B cell (primary cell): Measurements from ENCODE around the gene SYNGAP1. TPM values are rescaled to one million over a fixed set of nuclear protein-coding genes. Genes with fewer than 3 reads are reported as not detected.

Source experiments
- ATAC-seq: fragments of 200-7000 bp; cut with Tn5 transposase; one replicate; pipeline ENCODE4 v1.10.0; 2021; ENCODE audit warnings: low read depth, mild to moderate bottlenecking, moderate number of reproducible peaks, moderate library complexity
- CTCF ChIA-PET: fragments of 350-600 bp; sonication (Branson Sonifier 250); formaldehyde crosslinking; loops from one replicate; lab custom pipeline; 2021; ENCODE audit warnings: antibody characterized with exemption, inconsistent platforms; lab: Charles Lee
- POLR2A ChIA-PET: fragments of 350-600 bp; sonication (Branson Sonifier 250); formaldehyde crosslinking; loops from one replicate; lab custom pipeline; 2021; ENCODE audit warnings: antibody characterized with exemption; lab: Charles Lee
- DNase-seq: peaks from one replicate; pipeline ENCODE4 v3.0.0; 2013
- H2AFZ ChIP-seq: 2 replicates; pipeline ENCODE4 v1.6.1; 2012; ENCODE audit warnings: mild to moderate bottlenecking, low read depth, low read length; ENCODE audit not compliant: insufficient read depth, poor library complexity, severe bottlenecking
- H3K27ac ChIP-seq, 2 donors: 1 replicate in 1 of 2; 2 replicates in 1 of 2; pipeline ENCODE4 v1.5.1; 2012 to 2013; ENCODE audit warnings: low read length in 2 of 2, mild to moderate bottlenecking in 2 of 2, moderate library complexity in 1 of 2
- H3K27me3 ChIP-seq, 4 experiments: fragments of 200-600 bp in 1 of 4; sonication (generic) in 1 of 4; replicated peaks in 1 of 4; 1 replicate in 2 of 4; 2 replicates in 2 of 4; pipeline versions ENCODE4 v1.6.1 to v1.7.0; 2013 to 2016; ENCODE audit warnings: low read length in 3 of 4, mild to moderate bottlenecking in 2 of 4, mixed read lengths in 1 of 4, moderate library complexity in 1 of 4; ENCODE audit not compliant: insufficient read depth in 4 of 4, control insufficient read depth in 3 of 4; ENCODE audit errors: control extremely low read depth in 1 of 4
- H3K36me3 ChIP-seq, 2 experiments: replicated peaks in 1 of 2; 1 replicate in 1 of 2; 2 replicates in 1 of 2; pipeline versions ENCODE4 v1.6.1 to v1.7.1; 2013; ENCODE audit warnings: low read length in 1 of 2; ENCODE audit not compliant: insufficient read depth in 2 of 2, control insufficient read depth in 1 of 2; ENCODE audit errors: control extremely low read depth in 1 of 2, extremely low read depth in 1 of 2
- H3K4me1 ChIP-seq, 2 donors: fragments of 200-600 bp in 1 of 2; sonication (generic) in 1 of 2; 1 replicate in 1 of 2; 2 replicates in 1 of 2; pipeline versions ENCODE4 v1.5.1 to v1.6.1; 2013 to 2017; ENCODE audit warnings: low read length in 2 of 2; ENCODE audit not compliant: control insufficient read depth in 2 of 2, insufficient read depth in 2 of 2
- H3K4me2 ChIP-seq: replicated peaks from 2 replicates; pipeline ENCODE3; 2012; ENCODE audit warnings: mild to moderate bottlenecking, low read depth, low read length; ENCODE audit not compliant: poor library complexity, severe bottlenecking
- H3K4me3 ChIP-seq, 5 experiments: fragments of 200-600 bp in 1 of 5; sonication (generic) in 1 of 5; 1 replicate in 3 of 5; 2 replicates in 2 of 5; pipeline versions ENCODE4 v1.5.1 to v1.7.0; 2011 to 2016; ENCODE audit warnings: low read length in 4 of 5, mild to moderate bottlenecking in 4 of 5, low read depth in 2 of 5, control low read depth in 1 of 5, moderate library complexity in 1 of 5; ENCODE audit not compliant: insufficient read depth in 1 of 5; ENCODE audit errors: control extremely low read depth in 1 of 5, extremely low read depth in 1 of 5
- H3K79me2 ChIP-seq: fragments of 200-600 bp; sonication (generic); one replicate; pipeline ENCODE4 v1.6.0; 2016; ENCODE audit warnings: low read length; ENCODE audit not compliant: control insufficient read depth, insufficient read depth
- H3K9ac ChIP-seq: fragments of 200-600 bp; sonication (generic); 2 replicates; pipeline ENCODE4 v1.6.1; 2017; ENCODE audit warnings: mild to moderate bottlenecking, low read length, moderate library complexity
- H3K9me3 ChIP-seq, 3 donors: one replicate each; pipeline versions ENCODE4 v1.6.1 to v1.7.1; 2013; ENCODE audit warnings: low read length in 2 of 3; ENCODE audit not compliant: control insufficient read depth in 2 of 3, insufficient read depth in 1 of 3; ENCODE audit errors: control extremely low read depth in 1 of 3
- H4K20me1 ChIP-seq: 2 replicates; pipeline ENCODE4 v1.6.0; 2012; ENCODE audit warnings: mild to moderate bottlenecking, low read length; ENCODE audit not compliant: insufficient read depth, control insufficient read depth, poor library complexity, severe bottlenecking
- H3K27ac Mint-ChIP-seq: one replicate; pipeline ENCODE4 v1.8.0; 2021; ENCODE audit warnings: mixed read lengths
- H3K27me3 Mint-ChIP-seq: one replicate; pipeline ENCODE4 v1.8.0; 2021; ENCODE audit warnings: mixed read lengths
- H3K4me1 Mint-ChIP-seq: one replicate; pipeline ENCODE4 v1.8.0; 2021; ENCODE audit warnings: mixed read lengths
- H3K4me3 Mint-ChIP-seq: one replicate; pipeline ENCODE4 v1.8.0; 2021; ENCODE audit warnings: mixed read lengths
- H3K9me3 Mint-ChIP-seq: one replicate; pipeline ENCODE4 v1.8.0; 2022; ENCODE audit warnings: mixed read lengths; ENCODE audit not compliant: insufficient read depth
- EZH2 ChIP-seq: IDR thresholded peaks from 2 replicates; pipeline ENCODE4 v1.6.1; 2012; ENCODE audit warnings: borderline replicate concordance, low read depth, mild to moderate bottlenecking, moderate library complexity, low read length; ENCODE audit not compliant: insufficient read depth, poor library complexity, severe bottlenecking
- WGBS: methylation state at CpG from one replicate; pipeline ENCODE4 v1.1.5; 2013; ENCODE audit warnings: missing lambda C conversion rate; ENCODE audit not compliant: insufficient coverage; 5-methylcytosine and 5-hydroxymethylcytosine counted together
- intact Hi-C: fragments of 100-400 bp; cut with micrococcal nuclease; formaldehyde crosslinking; loops from one replicate; pipeline ENCODE4 v1.10.0; 2022
- polyA plus RNA-seq: library from polyadenylated mRNA; depleted of rRNA; stranded (reverse); fragments of >200 nt; gene quantifications from 2 replicates; pipeline ENCODE4 v1.2.3, GENCODE V29; 2012
- total RNA-seq, 2 donors: library from RNA; stranded (reverse); fragments of 120-200 nt in 1 of 2; gene quantifications; 1 replicate in 1 of 2; 2 replicates in 1 of 2; pipeline versions ENCODE4 v1.2.3 to v1.2.4, GENCODE V29; 2013 to 2022
- TF ChIP-seq, protein P1 (sequence below): fragments of 200-600 bp; IDR thresholded peaks from one replicate; pipeline ENCODE4 v1.8.0; 2022; ENCODE audit warnings: antibody characterized with exemption, mild to moderate bottlenecking

The SYNGAP1 gene
- total and polyA plus RNA-seq, 2 donors (not counting 1 experiment from before 2014, with no cell fraction given) = 18.6 to 43.0 TPM

DNA sequence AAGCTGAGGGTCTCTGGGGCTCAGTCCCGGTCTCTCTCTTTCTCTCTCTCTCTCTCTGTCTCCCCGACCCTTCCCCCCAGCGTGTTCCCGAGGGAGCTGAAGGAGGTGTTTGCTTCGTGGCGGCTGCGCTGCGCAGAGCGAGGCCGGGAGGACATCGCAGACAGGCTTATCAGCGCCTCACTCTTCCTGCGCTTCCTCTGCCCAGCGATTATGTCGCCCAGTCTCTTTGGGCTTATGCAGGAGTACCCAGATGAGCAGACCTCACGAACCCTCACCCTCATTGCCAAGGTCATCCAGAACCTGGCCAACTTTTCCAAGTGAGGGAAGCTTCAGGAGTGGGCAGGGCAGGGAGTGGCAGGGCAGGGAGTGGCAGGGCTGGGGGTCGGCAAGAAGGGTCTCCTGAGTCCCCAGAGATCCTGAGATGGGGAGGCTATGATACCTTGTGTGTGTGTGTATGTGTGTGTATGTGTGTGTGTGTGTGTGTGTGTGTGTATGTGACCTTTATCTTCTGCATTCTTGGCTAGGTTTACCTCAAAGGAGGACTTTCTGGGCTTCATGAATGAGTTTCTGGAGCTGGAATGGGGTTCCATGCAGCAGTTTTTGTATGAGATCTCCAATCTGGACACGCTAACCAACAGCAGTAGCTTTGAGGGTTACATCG, 20.9 kb downstream of the SYNGAP1 start:
- ChIA-PET CTCF (interaction anchor here (0.7 kb wide), 1 partner anchor 209 kb away, joined by 3 read pairs; no protein-coding TSS in a partner anchor), POLR2A (no interaction called here)
- H2AFZ ChIP-seq = no peak overlapping the region
- H4K20me1 ChIP-seq = no peaks in the 10 kb centered on the region
- H3K4me1 Mint-ChIP-seq = no peaks in the 10 kb centered on the region
- no peak overlapping the region for H3K27ac ChIP-seq
- no peaks in the 10 kb centered on the region for H3K27me3 Mint-ChIP-seq
- H3K9me3 Mint-ChIP-seq = no peaks in the 10 kb centered on the region
- no peak overlapping the region for H3K27ac Mint-ChIP-seq
- H3K9ac ChIP-seq = no peak overlapping the region
- ATAC-seq (no peak), DNase-seq (no peak)
- H3K4me2 ChIP-seq = no peak overlapping the region
- intact Hi-C loops = no loop called here
- no peaks in the 10 kb centered on the region for H3K9me3 ChIP-seq
- no peak overlapping the region for H3K4me3 Mint-ChIP-seq
- TF ChIP-seq, protein P1, sequence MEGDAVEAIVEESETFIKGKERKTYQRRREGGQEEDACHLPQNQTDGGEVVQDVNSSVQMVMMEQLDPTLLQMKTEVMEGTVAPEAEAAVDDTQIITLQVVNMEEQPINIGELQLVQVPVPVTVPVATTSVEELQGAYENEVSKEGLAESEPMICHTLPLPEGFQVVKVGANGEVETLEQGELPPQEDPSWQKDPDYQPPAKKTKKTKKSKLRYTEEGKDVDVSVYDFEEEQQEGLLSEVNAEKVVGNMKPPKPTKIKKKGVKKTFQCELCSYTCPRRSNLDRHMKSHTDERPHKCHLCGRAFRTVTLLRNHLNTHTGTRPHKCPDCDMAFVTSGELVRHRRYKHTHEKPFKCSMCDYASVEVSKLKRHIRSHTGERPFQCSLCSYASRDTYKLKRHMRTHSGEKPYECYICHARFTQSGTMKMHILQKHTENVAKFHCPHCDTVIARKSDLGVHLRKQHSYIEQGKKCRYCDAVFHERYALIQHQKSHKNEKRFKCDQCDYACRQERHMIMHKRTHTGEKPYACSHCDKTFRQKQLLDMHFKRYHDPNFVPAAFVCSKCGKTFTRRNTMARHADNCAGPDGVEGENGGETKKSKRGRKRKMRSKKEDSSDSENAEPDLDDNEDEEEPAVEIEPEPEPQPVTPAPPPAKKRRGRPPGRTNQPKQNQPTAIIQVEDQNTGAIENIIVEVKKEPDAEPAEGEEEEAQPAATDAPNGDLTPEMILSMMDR = no peak
- TF ChIP-seq EZH2 = no peak
- H3K79me2 ChIP-seq = no peaks in the 10 kb centered on the region
- H3K27me3 ChIP-seq = no peaks in the 10 kb centered on the region
- peaks cover 4 to 59% of the 10 kb centered on the region in 2 experiments for H3K36me3 ChIP-seq
- whole genome bisulfite sequencing = 92% methylated on average over 17 of the region's 19 CpGs
- no peaks in the 10 kb centered on the region for H3K4me1 ChIP-seq
- no peak overlapping the region for H3K4me3 ChIP-seq

DNA sequence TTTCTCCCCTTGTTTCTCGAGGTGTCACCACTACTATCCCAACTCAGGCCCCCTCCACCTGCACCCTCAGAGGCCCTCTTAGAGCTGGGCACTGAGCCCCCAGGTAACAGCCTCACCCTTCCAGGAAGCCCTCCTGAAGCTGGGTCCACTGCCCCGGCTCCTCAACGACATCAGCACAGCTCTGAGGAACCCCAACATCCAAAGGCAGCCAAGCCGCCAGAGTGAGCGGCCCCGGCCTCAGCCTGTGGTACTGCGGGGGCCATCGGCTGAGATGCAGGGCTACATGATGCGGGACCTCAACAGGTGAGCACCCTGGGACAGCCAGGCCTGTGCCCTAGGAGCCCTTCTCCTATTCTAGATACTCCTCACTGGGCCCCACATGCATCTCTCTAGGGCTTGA, 21.6 kb downstream of the SYNGAP1 start:
- Mint-ChIP-seq H3K4me3 (no peak overlapping the region), H3K9me3 (no peaks in the 10 kb centered on the region), H3K4me1 (no peaks in the 10 kb centered on the region), H3K27ac (no peak overlapping the region), H3K27me3 (no peaks in the 10 kb centered on the region)
- no peak overlapping the region for H3K27ac ChIP-seq
- no peak overlapping the region for H2AFZ ChIP-seq
- no peak overlapping the region for H3K4me2 ChIP-seq
- H3K27me3 ChIP-seq = no peaks in the 10 kb centered on the region
- WGBS = 99% methylated on average over 9 of the region's 9 CpGs
- TF ChIP-seq EZH2 = no peak
- TF ChIP-seq, protein P1 = no peak
- no peaks in the 10 kb centered on the region for H3K4me1 ChIP-seq
- DNase-seq (no peak), ATAC-seq (no peak)
- POLR2A ChIA-PET = no interaction called here
- H3K4me3 ChIP-seq = no peak overlapping the region
- no peaks in the 10 kb centered on the region for H3K9me3 ChIP-seq
- no peaks in the 10 kb centered on the region for H3K79me2 ChIP-seq
- CTCF ChIA-PET = interaction anchor here (0.7 kb wide), 1 partner anchor 210 kb away, joined by 3 read pairs; no protein-coding TSS in a partner anchor
- no peaks in the 10 kb centered on the region for H4K20me1 ChIP-seq
- intact Hi-C loops = no loop called here
- H3K36me3 ChIP-seq = peaks cover 4 to 58% of the 10 kb centered on the region in 2 experiments
- no peak overlapping the region for H3K9ac ChIP-seq
